ENCODE measurements around the gene HSP90AB1. TPM values are rescaled to one million over a fixed set of nuclear protein-coding genes. Genes with fewer than 3 reads are reported as not detected.

HSP90AB1 gene
- total RNA-seq, 1 donor from 2014 or later = 914 TPM

DNA sequence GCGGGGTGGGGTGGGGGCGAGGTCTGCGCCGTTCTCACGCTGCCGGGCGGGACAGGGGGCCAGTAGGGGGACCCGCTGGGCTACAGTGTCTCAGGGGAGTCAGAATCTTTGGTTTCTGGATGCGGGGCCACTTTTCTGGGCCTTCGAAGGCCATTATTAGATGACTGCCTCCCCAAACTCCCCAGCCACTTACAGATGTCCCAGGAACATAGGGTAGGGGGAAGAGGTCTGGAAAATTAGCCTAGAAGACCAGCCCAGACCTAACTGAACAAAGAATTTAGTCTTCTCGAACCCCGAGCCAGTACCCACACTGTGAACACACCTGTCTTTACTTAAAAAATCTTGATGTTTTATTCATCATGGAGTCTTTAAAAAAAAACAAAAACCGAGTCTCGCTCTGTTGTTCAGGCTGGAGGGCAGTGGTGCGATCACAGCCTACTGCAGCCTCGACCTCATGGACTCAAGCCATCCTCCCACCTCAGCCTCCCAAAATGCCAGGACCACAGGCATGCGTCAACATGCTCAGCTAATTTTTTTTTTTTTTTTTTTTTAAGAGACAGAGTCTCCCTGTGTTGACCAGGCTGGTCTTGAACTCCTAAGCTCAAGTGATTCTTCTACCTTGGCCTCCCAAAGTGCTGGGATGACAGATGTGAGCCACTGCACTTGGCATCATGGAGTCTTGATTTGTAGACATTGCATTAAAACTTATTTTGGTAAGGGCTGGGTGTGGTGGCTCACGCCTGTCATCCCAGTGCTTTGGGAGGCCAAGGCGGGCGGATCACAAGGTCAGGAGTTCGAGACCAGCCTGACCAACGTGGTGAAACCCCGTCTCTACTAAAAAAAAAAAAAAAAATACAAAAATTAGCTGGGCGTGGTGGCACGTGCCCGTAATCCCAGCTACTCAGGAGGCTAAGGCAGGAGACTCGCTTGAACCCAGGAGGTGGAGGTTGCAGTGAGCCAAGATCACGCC, 26.8 kb upstream of the HSP90AB1 start:
- no peak overlapping the region for H3K27ac Mint-ChIP-seq (ENCODE audit: unreplicated experiment)
- no peak overlapping the region for H3K27ac ChIP-seq (ENCODE audit: low read depth, low read length)
- no peak overlapping the region for H3K4me2 ChIP-seq (ENCODE audit: low read length)

DNA sequence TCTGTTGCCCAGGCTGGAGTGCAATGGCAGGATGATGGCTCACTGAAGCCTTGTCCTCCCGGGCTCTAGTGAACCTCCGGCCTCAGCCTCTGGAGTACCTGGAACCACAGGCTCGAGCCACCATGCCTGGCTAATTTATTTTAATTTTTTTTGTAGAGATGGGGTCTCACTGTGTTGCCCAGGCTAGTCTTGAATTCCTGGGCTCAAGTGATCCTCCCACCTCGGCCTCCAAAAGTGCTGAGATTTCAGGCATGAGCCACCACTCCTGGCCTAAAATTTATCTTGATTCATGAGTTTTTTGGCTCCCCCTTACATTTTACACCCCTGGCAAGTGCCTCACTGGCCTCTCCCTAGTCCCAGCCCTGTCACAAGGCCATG, 26.0 kb upstream of the HSP90AB1 start:
- Mint-ChIP-seq H3K4me3 (ENCODE audit: unreplicated experiment) (peak overlapping the region; percentile 72), H3K4me1 (ENCODE audit: low read depth, unreplicated experiment) (peaks cover 26% of the 10 kb centered on the region), H3K9me3 (ENCODE audit: unreplicated experiment) (no peaks in the 10 kb centered on the region), H3K36me3 (ENCODE audit: low read depth, unreplicated experiment) (no peaks in the 10 kb centered on the region), H3K27ac (ENCODE audit: unreplicated experiment) (no peak overlapping the region), H3K27me3 (ENCODE audit: low read depth, unreplicated experiment) (peaks cover 12% of the 10 kb centered on the region)
- H3K9ac ChIP-seq (ENCODE audit: low read length) = no peak overlapping the region
- DNase-seq (ENCODE audit: low read depth) (no peak), FAIRE-seq (no peak)
- H3K79me2 ChIP-seq (ENCODE audit: insufficient read depth, low read length) = no peaks in the 10 kb centered on the region
- peaks cover 15% of the 10 kb centered on the region for H4K20me1 ChIP-seq (ENCODE audit: insufficient read depth, low read length)
- H3K4me2 ChIP-seq (ENCODE audit: low read length) = no peak overlapping the region
- H3K9me3 ChIP-seq (ENCODE audit: insufficient read depth, low read depth, low read length) = no peaks in the 10 kb centered on the region
- no peak overlapping the region for H3K27ac ChIP-seq (ENCODE audit: low read depth, low read length)
- peaks cover 43% of the 10 kb centered on the region for H3K4me1 ChIP-seq (ENCODE audit: insufficient read depth, low read length)
- H3K36me3 ChIP-seq (ENCODE audit: insufficient read depth, low read length) = no peaks in the 10 kb centered on the region
- no peak overlapping the region for H2AFZ ChIP-seq (ENCODE audit: low read depth, low read length)
- no peak overlapping the region for H3K4me3 ChIP-seq (ENCODE audit: insufficient read depth, low read depth, low read length)
- no peaks in the 10 kb centered on the region for H3K27me3 ChIP-seq (ENCODE audit: insufficient read depth, low read length)
- TF ChIP-seq EZH2 (IDR thresholded peaks at IDR 0.05; ENCODE audit: insufficient read depth, low read length) = no peak
- TF ChIP-seq, protein P1, sequence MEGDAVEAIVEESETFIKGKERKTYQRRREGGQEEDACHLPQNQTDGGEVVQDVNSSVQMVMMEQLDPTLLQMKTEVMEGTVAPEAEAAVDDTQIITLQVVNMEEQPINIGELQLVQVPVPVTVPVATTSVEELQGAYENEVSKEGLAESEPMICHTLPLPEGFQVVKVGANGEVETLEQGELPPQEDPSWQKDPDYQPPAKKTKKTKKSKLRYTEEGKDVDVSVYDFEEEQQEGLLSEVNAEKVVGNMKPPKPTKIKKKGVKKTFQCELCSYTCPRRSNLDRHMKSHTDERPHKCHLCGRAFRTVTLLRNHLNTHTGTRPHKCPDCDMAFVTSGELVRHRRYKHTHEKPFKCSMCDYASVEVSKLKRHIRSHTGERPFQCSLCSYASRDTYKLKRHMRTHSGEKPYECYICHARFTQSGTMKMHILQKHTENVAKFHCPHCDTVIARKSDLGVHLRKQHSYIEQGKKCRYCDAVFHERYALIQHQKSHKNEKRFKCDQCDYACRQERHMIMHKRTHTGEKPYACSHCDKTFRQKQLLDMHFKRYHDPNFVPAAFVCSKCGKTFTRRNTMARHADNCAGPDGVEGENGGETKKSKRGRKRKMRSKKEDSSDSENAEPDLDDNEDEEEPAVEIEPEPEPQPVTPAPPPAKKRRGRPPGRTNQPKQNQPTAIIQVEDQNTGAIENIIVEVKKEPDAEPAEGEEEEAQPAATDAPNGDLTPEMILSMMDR (IDR thresholded peaks at IDR 0.05; ENCODE audit: insufficient read depth, low read depth, low read length) = no peak

More for the DNA sequence above, 26.8 kb upstream of the HSP90AB1 start:
- TF ChIP-seq, protein P1 (IDR thresholded peaks at IDR 0.05; ENCODE audit: insufficient read depth, low read depth, low read length) = no peak
- no peak for TF ChIP-seq EZH2 (IDR thresholded peaks at IDR 0.05; ENCODE audit: insufficient read depth, low read length)
- no peaks in the 10 kb centered on the region for H3K9me3 ChIP-seq (ENCODE audit: insufficient read depth, low read depth, low read length)
- peak overlapping the region; percentile 60 for H3K4me3 Mint-ChIP-seq (ENCODE audit: unreplicated experiment)
- no peaks in the 10 kb centered on the region for H3K9me3 Mint-ChIP-seq (ENCODE audit: unreplicated experiment)
- H2AFZ ChIP-seq (ENCODE audit: low read depth, low read length) = no peak overlapping the region
- H3K27me3 Mint-ChIP-seq (ENCODE audit: low read depth, unreplicated experiment) = peaks cover 12% of the 10 kb centered on the region
- H3K4me3 ChIP-seq (ENCODE audit: insufficient read depth, low read depth, low read length) = no peak overlapping the region
- peaks cover 9% of the 10 kb centered on the region for H4K20me1 ChIP-seq (ENCODE audit: insufficient read depth, low read length)
- H3K36me3 Mint-ChIP-seq (ENCODE audit: low read depth, unreplicated experiment) = no peaks in the 10 kb centered on the region
- H3K4me1 ChIP-seq (ENCODE audit: insufficient read depth, low read length) = peaks cover 43% of the 10 kb centered on the region
- FAIRE-seq (no peak), DNase-seq (ENCODE audit: low read depth) (no peak)
- no peaks in the 10 kb centered on the region for H3K27me3 ChIP-seq (ENCODE audit: insufficient read depth, low read length)
- no peaks in the 10 kb centered on the region for H3K79me2 ChIP-seq (ENCODE audit: insufficient read depth, low read length)
- no peaks in the 10 kb centered on the region for H3K36me3 ChIP-seq (ENCODE audit: insufficient read depth, low read length)
- H3K4me1 Mint-ChIP-seq (ENCODE audit: low read depth, unreplicated experiment) = peaks cover 26% of the 10 kb centered on the region
- no peak overlapping the region for H3K9ac ChIP-seq (ENCODE audit: low read length)

Measured in astrocyte (in vitro differentiated cells and primary cell).